OCI-M2 (cell line): ENCODE data around the gene AP4B1.
A peak's percentile ranks its signal among the peaks of the same experiment; 100 is the strongest.
"Not testable (repeated sequence)": the region's sequence is repeated elsewhere in the genome, so short reads cannot be mapped to it uniquely, and the experiment has no call there.

Source experiments
- DNase-seq: peaks from one replicate; lab custom pipeline; 2025; ENCODE audit not compliant: unreplicated experiment; lab: John Stamatoyannopoulos, UW

Gene AP4B1

GRCh38 chr1:113904674-113905434, at the start of gene AP4B1, which contains the start of gene DCLRE1B:
AP4B1 (minus strand) TSS chr1:113904799; CDS start chr1:113904717, 82 bp downstream.
DCLRE1B (plus strand) TSS chr1:113905326; CDS start chr1:113905587, 261 bp downstream.
- peak; percentile 78 for DNase-seq

GRCh38 chr1:113951719-113952118, 47.1 kb upstream of the AP4B1 start:
- no peak for DNase-seq

GRCh38 chr1:113950908-113951307, 46.3 kb upstream of the AP4B1 start:
- DNase-seq: no peak

GRCh38 chr1:113949007-113949406, 44.4 kb upstream of the AP4B1 start:
- no peak for DNase-seq

GRCh38 chr1:113948151-113948550, 43.6 kb upstream of the AP4B1 start:
- DNase-seq: not testable (repeated sequence)

GRCh38 chr1:113947388-113948107, 42.9 kb upstream of the AP4B1 start:
- DNase-seq: no peak

GRCh38 chr1:113946678-113947387, 42.2 kb upstream of the AP4B1 start:
- DNase-seq: no peak

- DNase-seq: no peak
Measured at GRCh38 chr1:113946112-113946511, 41.5 kb upstream of the AP4B1 start.

GRCh38 chr1:113945329-113945728, 40.7 kb upstream of the AP4B1 start:
- DNase-seq: no peak

GRCh38 chr1:113943028-113943811, 38.6 kb upstream of the AP4B1 start:
- no peak for DNase-seq

- no peak for DNase-seq
Measured at GRCh38 chr1:113942527-113942926, 37.9 kb upstream of the AP4B1 start.

GRCh38 chr1:113941245-113941559, 36.6 kb upstream of the AP4B1 start:
- no peak for DNase-seq

- DNase-seq: no peak
Measured at GRCh38 chr1:113940365-113941244, 36.0 kb upstream of the AP4B1 start.

GRCh38 chr1:113938192-113938591, 33.6 kb upstream of the AP4B1 start:
- no peak for DNase-seq

GRCh38 chr1:113937146-113937545, 32.5 kb upstream of the AP4B1 start:
- no peak for DNase-seq

GRCh38 chr1:113935970-113936369, 31.4 kb upstream of the AP4B1 start:
- no peak for DNase-seq

GRCh38 chr1:113935176-113935575, 30.6 kb upstream of the AP4B1 start:
- no peak for DNase-seq

- no peak for DNase-seq
Measured at GRCh38 chr1:113934511-113935055, 30.0 kb upstream of the AP4B1 start.

GRCh38 chr1:113934006-113934405, 29.4 kb upstream of the AP4B1 start:
- DNase-seq: no peak

GRCh38 chr1:113931451-113931851, 26.9 kb upstream of the AP4B1 start:
- DNase-seq: no peak
